CD1c-positive myeloid dendritic cell (primary cell): ENCODE results near the gene CPNE2.
A peak's percentile ranks its signal among the peaks of the same experiment; 100 is the strongest.
"Not testable (repeated sequence)": the region's sequence is repeated elsewhere in the genome, so short reads cannot be mapped to it uniquely, and the experiment has no call there.

ENCODE experiments used
- DNase-seq: peaks from one replicate; pipeline ENCODE4 v3.0.0-alpha.2; 2016; ENCODE audit errors: extremely low spot score

CPNE2 gene

DNA sequence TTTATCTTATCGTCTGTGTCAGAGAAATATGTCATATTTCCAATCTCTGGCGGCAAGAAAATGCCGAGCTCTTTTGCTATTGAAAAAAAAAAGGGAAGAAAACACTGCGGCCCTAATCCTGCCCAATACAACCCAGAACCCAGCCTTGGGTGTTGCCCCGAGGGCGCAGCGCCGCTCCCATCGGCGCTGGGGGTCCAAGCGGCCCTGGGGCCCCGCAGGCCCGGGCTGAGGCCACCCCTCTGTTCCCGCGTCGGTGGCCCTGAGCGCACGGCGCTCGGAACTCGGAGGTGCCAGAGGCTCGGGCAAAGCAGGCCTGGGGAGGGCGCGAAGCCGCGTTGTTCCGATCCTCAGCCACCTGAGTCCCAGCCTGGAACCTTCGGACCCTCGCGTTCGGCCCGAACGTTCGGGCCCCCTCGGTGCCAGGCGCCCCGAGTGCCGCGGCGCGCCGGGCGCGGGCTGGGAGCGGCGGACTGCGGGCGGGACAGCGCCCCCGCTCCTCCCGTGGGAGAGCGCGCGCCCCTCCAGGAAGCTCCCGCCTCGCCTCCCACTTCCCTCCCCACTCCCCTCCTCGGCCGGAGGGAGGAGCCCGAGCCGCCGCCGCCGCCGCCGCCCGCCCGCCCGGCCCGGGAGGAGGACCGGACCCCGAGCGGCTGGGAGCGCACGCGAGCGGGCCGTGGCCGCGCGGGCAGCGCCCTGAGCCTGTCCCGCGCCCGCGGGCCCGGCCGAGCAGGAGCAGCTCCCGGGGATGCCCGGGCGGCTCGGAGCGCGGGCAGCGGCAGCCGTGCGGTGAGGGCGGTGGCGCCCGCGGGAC is at the start of gene CPNE2:
Gene CPNE2 (plus strand): TSS at position 609 of the 811 bp plus-strand sequence. CDS start 18,160 bp downstream, outside the sequence.
- peak; percentile 43 for DNase-seq

DNA sequence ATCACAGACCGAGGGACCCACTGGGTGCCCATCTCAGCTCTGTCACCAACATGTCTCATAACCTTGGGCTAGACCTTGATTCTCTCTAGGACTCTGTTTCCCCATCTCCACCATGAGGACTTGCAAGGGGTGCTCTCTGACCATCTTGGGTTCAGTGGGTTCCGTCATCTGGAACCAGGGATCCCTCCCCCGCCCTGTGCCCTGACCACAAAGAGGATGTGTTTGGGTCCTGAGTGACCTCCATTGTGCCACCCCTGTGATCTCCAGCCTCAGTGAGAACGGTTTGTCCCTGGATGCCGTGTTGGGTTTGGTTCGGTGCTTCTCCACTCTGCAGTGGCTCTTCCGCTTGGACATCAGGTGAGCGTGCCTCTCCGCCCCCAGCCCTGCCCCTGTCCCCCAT is 49.1 kb upstream of the CPNE2 start:
- peak; percentile 48 for DNase-seq

DNA sequence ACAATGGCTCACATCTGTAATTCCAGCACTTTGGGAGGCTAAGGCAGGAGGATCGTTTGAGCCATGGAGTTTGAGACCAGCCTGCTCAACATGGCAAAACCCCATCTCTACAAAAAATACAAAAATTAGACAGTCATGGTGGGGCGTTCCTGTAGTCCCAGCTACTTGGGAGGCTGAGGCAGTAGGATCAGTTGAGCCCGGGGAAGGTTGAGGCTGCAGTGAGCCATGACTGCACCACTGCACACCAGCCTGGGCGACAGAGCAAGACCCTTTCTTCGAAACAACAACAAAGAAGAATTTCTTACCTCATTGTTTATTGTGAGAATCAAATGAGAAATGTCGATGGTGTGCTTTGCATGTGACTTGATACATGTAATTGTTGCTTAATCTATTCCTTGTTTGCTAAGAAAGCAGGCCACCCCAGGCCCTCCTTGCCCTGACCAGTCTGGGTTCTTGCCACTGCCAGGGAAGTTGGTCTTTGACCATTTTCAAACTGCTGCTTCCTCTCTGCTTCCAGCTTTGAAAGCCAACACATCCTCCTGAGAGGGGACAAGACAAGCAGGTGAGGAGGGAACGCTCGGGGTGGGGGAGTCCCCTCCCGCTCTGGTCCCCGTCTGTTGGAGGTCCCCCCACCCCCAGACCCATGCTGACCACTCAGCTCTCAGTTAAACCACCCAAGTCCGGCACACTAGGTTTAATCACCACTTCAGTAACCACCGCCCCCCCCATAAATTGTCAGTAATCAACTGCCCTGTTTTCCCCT is 47.3 kb upstream of the CPNE2 start:
- DNase-seq: no peak

DNA sequence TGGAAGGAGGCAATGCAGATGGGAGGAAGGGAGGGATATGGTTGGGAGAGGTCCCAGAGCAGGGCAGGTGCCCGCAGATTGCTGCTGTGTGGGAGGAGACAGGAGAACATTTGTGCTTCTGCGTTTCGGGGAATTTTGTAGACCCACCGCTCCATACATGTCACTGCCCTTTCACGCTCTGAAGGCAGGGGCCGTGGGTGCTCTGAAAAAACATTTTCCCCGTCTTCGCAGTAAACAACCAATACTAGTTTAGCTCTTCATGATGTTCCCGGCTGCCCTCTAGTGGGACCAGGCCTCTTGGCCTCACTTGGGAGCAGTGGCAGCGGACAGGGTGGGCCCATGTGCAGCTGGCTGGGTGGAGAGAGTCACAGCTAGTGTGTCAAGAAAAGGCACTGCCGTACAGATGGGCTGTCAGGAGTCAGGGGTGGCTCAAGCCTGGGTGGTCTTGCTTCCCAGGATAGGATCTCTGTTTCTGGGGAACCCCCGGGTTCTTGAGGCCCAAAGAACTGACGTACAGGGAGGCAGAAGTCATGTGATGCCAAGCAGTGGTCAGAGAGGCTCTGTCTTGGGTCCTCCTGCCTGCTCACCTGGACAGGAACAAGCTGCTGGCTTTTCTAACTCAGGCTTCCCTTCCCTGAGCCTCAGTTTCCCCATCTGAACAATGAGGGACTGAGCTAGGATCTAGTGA is 46.5 kb upstream of the CPNE2 start:
- peak; percentile 23 for DNase-seq

DNA sequence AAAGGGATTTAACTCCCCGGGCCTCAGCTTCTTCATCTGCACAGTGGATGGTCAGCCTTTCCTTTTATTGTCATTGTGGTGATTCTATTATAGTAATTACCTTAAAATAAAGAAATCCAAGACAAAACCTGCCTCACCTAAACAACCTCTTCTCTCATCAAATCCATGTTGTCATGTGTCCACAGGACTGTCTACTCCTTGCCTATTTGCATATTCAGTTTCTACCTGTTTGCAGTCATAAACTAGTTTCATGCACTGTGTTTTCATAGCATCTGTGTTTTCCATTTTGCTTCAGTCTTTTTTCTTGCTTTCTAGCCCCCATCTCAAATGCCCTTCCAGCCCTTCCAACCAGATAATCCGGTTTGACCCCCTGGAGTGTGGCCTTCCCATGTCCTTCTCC is 44.3 kb upstream of the CPNE2 start:
- DNase-seq: no peak

DNA sequence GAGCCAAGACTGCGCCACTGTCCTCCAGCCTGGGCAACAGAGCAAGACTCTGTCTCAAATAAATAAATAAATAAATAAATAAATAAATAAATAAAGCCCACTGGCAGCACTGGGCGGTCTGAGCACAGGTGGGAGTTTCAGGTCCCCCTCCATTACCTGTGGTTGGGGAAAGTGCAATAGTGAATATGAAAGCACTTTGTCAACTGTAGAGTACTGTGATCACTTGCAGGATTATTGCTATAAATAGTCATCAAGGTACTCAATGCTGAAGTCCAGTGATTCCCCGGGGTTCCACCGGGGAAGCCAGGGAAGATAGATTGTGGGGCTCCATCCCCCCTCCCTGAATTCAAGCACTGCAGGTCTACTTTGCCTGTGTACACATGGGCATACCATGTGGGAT is 42.7 kb upstream of the CPNE2 start:
- DNase-seq: no peak

DNA sequence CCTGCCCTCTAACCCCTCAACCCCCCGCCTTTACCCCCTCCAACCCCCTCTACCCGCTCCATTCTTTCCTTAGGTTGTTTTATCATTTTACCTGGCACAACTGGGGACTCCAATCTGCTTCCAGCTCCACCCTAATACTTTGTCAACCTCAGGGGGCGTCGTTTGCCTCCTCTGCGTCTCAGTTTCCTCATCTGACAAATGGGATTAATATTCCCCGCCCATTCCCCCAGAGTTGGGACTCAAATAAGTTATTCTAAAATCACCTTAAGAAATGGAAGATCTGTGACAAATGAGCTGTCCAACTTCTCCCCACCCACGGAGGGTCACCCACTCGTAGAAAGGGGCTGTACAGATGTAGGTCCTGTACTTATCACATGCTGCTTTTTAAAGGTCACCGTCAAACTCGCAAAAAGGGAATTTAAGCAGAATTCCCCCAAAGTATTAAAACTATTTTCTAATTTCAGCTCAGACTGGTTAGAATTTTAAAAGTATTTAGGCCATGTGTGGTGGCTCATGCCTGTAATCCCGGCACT is 40.6 kb upstream of the CPNE2 start:
- DNase-seq: no peak

DNA sequence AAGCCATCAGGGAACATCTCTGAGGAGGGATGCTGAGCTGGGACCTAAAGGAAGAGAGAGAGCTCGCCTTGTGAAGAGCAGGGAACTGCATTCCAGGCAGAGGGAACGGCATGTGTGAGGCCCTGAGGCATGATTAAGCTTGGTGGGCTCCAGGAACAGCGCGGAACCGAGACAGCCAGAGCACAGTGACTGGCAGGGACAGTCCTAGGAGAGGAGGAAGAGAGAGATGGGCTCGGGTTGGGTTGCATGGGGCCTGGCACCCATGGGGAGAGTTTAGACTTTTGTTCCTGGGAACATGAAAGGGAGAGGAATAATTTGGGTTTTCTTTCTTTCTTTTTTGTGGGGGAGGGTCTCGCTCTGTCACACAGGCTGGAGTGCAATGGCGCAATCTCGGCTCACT is 39.2 kb upstream of the CPNE2 start:
- DNase-seq: no peak

DNA sequence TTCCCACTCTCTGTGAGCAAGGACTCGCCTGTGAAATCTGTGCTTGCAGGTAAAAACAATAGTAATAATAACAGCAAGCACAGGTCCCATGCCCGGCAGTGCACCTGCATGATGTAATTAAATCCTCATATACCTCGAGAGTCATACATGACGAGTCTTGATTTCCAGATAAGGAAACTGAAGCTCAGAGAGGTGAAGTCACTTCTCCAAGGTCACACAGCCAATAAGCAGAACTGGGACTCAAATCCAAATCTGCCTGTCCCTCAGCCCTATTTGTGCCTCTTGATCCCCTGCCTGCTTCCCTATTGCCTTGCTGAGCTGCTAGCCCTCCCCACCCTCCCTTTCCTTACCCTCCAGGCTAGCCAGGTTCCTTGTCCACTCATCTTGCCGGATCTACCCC is 38.0 kb upstream of the CPNE2 start:
- DNase-seq: no peak

DNA sequence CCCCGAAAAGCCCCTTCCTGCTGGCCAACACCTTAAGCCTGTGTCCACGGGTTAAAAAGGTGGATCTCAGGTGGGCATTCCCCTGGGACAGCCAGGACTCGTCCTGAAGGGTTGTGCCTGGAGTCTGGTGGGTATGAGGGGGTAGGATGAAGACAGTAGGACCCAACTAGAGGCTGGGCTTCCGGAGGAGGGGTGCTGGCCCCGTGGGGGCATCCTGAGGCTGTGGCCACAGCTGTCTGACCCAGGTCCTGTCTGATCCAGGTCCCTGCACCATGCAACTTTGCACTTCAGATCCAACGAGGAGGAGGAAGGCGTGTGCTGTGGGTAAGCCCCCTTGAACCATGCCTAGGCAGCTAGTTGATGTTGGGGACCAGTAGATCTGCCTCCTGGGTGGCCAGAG is 37.6 kb upstream of the CPNE2 start:
- no peak for DNase-seq

DNA sequence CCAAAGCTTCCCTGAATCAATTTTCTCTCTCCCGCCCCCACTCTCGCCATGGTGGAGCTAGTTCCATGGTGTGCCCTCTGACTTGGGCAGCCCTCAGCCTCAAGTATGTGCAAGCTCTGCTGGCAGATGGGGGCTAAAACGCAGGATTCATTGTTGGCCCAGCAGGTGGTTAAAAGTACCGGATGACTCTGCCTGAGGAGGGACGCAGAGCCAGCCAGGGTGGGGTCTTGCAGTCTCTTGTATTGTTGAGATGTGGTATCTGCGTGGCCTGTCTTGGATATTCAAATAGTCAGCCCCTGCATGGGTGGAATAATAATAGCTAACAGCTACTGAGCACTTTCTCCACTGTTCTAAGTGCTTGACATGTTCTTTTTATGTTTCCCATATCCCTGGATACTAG is 36.7 kb upstream of the CPNE2 start:
- no peak for DNase-seq

DNA sequence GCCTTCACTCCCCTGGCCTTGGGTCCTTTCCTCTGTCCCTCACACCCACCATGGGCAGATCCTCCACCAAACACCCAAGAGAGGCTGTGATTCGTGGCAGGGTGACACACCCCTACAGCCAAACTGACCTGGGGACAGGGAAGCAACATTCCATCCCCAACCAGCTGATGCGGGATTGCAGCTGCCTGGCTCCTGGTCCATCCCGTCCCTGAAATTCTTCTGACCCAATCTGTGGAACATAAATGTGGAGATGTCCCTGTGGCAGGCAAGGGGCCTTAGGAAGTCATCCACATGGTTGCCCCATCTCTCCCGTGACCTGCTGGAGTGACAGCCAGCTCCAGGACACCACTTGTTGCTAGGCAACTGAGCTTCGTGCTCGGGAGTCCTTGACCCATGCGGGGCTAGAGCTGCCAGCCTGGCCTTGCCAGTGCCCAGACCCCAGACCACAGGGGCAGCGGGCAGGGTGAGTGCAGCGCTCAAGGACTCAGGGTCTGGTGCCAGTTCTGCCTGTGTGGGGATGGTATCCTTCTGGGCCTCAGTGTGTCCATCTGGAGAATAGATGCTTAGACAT is 34.0 kb upstream of the CPNE2 start:
- DNase-seq: no peak

DNA sequence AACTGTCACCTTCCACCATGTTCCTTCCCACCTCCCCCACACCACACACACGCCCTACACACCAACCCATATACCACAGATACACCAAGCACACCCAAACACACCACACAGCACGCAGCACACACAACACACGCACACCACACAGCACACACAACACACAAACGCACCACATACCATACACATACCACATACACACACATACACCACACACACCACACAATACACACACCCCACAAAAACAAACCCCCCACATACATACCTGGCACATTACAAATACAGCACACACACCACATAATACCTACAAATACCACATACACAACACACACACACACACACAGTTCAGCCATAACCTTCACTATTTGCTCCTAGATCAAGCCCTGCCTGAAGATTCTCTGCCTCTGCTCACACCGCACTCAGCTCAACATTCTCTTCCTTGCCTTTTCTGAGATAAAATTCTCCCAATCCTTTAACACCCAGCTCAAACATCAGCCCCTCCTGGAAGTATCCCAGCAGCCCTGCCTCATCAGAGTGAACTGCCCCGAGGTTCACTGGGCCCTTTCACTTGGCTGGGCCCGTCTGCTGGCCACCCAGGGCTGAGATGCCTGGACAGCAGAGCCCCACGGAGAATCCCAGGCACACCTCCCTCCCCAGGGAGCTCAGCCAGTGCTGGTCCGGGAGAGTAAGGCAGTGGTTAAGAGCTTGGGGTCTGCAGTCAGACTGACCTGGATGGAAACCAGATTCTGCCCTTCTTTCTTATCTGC is 31.9 kb upstream of the CPNE2 start:
- DNase-seq: no peak

DNA sequence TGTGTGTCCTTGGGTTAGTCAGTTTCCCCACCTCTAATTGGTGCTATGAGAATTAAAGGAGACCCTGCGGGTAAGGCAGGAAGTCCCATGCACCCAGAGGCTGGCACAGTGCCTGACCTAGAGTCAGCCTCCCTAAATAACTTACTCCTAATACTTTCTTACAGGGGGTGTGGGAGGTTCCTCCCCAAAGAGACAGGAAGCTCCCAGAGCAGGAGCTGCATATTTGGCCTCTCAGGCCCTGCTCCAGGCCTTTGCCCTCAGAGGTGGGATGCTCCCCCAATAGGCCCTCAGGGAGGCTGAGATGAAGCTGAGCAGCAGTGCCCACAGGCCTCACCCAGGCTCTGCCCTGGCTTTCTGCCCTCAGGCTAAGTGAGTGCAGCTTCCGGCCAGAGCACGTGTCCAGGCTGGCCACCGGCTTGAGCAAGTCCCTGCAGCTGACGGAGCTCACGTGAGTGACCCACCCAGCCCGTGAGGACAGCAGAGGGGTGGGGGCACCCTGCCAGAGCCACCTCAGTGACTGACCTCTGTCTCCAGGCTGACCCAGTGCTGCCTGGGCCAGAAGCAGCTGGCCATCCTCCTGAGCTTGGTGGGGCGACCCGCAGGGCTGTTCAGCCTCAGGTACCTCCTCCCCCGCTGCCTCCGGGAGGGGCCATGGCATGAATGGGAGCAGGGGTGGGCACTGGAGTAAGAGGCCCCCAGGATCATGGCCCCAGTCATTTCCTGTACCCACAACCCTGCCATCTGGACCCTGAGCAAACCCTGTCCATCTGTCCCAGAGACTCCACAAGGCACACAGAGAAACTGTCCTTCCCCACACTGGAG is 31.1 kb upstream of the CPNE2 start:
- peak; percentile 51 for DNase-seq

DNA sequence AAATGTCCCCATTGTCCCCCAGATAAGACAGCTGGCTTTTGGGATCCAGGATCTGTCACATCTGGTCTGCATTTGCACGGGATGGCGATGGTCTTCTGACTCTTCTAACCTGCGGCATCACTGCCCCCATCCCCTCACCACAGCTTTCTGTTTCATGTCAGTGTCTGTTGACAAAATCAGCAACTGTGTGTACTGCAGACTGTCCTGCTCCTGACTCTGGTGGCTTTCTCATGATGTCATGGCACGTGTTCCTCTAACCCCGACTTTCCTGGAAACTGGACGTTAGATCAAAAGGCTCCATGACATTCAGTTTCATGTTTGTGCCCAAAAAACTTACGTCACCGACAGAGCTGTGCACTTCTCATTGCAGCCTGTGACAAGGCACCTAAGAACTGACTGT is 30.1 kb upstream of the CPNE2 start:
- DNase-seq: peak; percentile 75

DNA sequence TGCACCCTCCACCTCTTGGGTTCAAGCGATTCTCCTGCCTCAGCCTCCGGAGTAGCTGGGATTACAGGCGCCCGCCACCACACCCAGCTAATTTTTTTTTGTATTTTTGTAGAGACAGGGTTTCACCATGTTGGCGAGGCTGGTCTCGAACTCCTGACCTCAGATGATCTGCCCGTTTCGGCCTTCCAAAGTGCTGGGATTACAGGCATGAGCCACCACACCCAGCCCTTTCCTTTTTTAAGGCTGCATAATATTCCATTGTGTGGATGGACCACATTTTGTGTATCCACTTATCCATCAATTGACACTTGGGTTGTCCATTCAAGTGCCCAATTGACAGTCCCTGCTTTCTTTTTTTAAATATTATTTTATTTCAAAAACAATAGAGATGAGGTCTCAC is 29.2 kb upstream of the CPNE2 start:
- not testable (repeated sequence) for DNase-seq

DNA sequence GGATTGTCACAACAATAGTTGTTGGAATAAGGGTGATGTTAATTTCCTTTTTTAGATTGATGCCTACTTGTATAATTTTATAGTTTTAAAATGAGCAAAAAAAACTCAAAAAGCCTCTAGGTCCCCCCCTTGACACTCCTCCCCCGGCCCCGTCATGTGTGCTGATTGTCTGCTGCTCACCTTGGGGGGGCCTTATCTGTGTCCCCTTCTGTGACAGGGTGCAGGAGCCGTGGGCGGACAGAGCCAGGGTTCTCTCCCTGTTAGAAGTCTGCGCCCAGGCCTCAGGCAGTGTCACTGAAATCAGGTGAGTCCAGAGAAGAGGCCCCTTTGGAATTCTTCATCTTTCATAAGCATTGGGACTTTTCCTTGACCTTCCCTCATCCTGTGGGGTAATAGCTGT is 27.4 kb upstream of the CPNE2 start:
- DNase-seq: no peak

DNA sequence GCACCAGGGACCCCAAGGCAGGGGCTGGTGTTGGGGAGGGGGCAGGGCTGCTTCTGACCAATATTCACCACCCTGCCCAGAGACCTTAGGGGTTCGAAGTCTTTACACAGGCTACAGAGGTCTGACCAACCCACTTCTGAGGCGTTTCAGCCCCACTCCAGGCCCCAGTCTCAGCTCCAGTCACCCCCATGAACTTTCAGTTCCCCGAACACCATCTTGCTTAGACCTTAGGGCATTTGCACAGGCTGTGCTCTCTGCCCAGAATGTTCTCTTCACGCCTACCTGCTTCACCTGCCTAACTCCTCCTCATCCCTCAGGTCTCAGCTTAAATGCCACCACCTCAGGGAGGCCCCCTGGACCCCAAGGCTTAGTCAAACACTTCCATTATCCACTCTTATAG is 25.8 kb upstream of the CPNE2 start:
- DNase-seq: peak; percentile 24

DNA sequence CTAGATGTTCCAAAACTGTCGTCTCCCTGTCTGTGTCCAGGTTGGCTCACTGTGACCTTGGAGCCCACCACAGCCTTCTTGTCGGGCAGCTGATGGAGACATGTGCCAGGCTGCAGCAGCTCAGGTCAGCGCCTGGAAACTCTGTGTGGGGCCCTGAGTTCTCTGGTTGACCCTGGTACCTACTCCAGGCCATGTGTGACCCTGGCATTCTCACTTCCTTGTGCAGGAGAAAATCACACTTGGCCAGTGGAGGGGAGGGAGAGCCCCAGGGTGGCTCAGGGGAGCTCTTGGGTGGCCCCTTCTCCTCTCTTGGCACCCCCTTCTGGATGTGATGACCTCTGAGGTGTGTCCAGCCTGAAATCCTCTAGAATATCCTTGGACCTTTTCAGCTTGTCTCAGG is 25.0 kb upstream of the CPNE2 start:
- DNase-seq: no peak

DNA sequence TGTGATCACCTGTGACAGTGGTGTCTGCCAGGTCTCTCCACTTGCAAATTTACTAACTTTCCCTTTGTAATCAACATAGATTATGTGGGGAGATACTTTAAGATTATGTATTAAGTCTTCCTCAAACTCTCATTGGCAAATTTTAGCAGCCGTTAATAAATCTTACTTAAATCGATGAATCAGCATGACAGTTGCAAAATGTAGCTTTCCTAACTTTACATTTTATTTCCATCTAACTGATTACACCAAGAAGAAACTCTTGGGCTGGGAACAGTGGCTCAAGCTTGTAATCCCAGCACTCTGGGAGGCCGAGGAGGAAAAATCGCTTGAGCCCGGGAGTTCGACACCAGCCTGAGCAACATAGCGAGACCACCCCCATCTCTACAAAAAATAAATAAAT is 23.3 kb upstream of the CPNE2 start:
- no peak for DNase-seq
